Retina (tissue), 1 donor: ENCODE data around the gene RBMS1.
"Not testable (repeated sequence)": the region's sequence is repeated elsewhere in the genome, so short reads cannot be mapped to it uniquely, and the experiment has no call there.

Source experiments
- DNase-seq: peaks from one replicate; pipeline ENCODE4 v3.0.0-alpha.2; 2016

RBMS1 gene

DNA sequence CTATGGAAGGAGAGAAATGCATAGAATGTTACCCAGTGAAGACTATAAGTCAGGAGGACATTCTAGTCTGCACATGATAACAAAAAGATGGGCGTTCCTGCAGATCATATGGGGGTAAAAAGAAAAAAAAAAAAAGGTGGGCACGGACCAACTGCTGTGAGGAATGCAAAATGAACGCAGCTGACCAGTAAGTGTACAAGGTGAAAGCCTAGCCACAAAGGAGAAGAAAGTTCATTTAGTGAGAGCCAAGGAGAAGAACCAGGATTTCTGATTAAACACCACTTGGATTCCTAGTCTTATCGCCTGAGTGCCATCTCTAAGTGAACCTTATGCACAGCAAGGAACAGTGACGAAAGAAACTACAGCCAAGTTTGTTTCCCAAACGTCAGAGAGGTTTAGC, 26.5 kb downstream of the RBMS1 start:
- DNase-seq, result no peak

DNA sequence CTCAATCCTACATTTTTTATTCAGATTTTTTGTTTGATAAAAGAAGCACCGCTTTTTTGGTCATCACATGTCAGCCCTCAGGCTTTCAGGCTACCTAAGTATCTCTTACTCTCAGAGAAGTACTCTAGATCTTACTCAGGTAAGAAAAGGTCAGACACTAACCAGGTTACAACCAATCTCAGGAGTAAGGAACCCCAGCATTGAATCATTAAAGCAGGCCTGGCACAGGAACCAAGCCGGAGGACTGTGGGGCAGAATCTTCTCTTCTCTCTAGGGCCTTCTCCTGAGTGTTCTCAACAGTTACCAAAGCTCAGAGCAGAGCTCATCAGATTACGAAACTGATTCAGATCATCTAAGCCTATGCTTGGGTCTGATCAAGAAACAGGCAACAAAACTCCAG, 28.2 kb downstream of the RBMS1 start:
- DNase-seq, result no peak

DNA sequence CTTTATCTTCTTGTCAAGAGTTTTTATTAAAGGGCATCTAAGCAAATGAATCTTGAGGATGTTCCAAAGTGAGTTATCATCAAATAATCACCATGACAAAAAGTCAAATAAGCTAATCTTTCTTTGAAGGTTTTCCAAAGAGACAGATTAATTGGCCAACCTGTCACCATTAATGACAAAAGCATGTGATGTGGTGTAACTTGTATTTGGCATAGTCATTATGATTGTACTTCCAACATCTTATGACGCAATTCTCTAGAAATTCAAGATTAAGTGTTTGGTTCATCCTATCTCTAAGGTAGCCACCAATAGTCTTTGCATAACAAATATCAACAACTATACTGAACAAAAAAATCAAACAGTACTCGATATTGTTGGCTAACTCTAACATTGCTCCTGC, 28.6 kb downstream of the RBMS1 start:
- no peak for DNase-seq

DNA sequence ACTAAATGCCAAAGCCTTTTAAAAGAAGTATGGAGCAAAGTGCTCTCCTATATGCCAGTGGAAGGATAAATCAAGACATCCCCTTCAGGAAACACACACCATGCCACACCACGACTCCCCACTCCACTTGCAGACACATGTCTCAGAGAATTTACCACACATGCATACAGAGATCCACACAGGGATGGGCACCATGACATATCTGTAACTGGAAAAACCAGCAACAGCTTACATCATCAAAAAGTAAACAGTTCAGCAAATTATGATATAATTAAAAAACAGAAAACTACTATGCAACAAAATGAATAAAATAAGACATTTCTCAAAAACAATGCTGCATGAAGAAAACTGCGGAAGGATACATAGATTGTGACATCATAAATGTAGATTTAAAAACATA, 29.6 kb downstream of the RBMS1 start:
- no peak for DNase-seq

DNA sequence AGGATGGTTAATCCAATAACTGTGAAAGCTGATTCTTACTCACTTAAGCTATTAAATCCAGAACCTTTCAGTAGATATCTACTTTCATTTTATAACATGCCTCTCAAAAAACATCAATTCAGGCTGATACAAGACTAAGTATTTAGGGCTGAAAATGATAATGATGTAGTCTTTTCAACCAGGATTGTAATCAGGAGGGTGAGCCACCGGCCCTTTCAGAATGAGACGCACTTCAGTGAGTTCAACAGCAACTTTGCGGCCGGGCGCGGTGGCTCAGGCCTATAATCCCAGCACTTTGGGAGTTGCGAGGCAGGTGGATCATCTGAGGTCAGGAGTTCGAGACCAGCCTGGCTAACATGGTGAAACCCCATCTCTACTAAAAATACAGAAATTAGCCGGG, 30.4 kb downstream of the RBMS1 start:
- no peak for DNase-seq

DNA sequence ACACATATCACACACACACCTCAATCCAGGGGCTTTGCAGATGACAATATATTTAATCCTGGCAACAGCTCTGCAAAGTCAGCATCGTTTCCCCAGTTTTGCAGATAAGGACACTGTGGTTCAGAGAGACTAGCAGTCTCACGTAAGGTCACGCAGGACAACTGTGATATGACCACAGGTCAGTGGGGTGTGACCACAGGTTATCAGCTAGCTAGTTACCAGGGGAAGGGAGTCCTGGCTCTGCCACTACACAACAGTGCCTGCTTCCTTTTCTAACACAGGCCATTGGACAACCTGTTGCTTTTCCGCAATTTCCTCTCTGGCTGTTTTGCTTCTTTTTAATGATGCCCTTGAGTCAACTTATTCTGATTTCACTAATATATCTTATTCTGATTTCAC, 33.3 kb downstream of the RBMS1 start:
- no peak for DNase-seq

DNA sequence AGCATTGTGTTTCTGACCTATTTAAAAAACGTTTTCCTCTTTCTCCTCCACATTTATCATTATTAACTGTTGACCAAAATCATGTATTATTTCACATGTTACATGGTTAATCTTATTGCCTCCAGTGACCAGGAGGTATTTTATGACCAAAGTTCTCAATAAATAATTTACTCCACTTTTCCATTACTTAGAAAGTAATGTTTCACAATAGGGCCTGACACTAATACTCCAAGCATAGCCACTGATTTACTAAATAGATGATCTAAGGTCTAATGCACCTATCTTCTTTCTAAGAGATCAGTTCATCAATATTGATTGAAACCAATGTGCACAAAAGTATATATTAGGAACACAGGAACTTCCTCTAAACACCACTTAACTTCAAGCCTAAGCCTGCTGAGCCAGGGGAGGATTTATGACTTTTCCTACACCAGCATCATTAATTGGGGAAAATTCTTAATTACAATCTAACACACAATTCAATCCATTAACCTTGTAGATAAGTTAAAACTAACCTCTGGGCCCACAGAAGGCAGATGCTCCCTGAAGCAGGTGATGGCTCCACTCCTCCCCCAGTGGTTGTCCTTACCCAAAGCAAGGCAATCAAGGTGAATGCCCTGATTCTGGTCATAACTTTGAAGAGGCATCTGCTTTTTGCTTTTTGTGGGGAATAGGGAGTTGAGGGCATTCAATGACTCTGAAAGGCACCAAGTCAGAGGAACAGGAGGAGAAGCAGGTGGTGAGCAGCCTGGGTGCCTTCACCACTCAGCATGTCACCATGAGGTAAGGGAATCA, 33.9 kb downstream of the RBMS1 start:
- DNase-seq, result no peak

DNA sequence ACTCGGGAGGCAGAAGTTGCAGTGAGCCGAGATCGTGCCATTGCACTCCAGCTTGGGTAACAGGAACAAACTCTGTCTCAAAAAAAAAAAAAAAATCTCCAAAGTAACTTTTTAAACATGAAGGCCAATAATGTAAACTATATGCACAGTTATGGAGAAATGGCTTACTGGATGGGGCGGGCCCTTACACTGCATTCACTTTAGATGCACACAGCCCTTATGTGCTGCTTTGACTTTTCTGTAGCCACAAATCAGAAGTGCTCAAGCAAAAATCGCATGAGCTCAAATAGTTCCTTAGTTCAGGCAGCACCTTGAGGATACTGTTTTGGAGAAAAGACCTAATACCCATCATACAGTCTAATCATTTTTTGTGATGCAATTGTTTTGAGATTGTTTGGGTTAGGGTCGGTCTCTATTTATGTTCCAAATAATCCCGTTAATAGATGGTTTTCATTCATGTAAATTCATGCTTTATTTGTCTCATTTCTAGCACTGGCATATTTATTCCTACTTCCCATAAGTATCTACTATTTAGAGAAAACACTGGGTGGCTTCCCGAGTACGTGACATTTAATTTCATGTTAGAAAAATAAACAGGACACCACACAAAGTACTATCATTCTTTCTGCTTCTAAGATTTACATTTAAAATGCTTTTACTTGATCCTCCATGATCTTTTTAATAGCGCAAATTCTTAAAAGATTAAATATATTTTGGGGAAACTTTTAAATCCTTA, 34.7 kb downstream of the RBMS1 start:
- DNase-seq, result no peak

DNA sequence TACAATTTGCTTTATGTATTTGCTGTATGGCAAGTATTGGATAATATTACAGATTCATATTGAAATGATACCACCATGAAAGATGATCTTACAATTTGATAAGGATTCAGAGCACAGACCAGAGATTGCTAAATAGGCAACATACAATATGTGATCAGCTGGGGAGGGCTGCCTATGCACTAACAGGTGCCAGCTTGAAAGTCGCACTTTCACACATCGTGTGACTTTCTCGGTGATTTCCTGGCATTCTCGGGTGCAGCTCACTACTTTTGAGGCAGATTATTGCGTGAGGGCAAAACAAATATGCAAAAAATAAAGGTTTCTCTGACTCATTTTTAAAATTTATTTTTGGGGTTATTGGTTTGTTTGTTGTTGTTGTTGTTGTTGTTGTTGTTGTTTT, 36.0 kb downstream of the RBMS1 start:
- no peak for DNase-seq

DNA sequence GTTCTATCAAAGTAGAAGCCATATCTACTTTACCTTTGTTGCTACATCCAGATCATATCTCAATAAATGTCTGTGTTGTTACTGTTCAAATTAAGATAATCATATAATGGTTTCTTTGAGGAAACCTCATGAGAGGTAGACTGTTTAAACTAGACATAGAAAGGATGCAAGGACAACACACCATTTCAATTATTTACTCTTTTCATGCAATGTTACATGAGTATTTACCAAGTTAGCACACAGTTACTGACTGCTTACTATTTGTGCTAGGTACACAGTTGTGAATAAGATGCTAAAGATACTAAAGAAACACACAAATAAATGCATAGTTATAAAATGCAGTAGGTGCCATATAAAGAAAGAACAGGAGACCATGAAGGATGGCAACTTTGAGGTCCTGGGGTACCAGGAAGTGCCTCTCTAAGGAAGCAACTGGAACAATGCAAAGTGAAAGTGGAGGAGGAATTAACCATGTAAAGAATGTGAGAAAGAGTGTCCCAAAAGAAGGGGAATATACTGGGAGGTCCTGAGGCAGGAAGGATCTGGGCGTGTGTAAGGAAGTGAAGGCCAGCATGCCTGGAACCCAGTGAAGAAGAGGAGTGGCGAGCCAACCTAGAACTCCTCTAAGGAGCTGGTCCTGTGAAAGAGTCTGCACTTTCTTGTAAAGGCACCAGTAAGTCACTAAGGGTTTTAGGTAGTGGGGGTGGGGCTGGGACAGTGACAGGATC, 39.4 kb downstream of the RBMS1 start:
- DNase-seq, result no peak

DNA sequence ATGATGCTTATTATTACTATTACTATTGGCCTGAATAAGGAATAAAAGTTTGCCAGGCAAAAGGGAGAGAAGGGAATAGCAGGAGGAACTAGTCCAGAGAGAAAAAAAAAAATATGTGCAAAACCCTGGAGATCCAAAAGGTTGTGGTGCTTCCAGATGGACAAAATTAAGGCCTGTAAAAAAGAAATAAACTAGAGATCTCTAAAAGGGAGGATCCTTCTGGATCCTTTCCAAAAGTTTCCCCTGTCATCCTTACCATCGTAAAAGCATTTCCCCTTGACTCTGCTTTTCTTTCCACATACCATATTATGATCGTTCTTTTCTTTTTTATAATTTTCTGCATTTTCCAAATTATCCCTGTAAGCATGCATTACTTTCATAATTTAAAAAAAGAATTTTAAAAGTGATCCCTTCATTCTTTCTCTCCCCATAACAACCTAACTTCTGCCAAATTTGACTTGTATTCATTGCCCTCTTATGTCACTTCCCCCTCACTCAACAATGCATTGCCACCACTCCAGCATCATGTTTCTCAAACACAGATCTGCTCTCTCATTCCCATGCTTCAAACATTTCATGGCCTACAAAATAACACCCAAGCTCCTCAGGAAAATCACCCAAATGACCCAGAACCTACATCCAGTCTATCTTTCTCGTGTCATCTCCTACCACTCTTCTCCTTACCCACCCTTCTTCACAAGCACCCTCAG, 40.3 kb downstream of the RBMS1 start:
- no peak for DNase-seq

DNA sequence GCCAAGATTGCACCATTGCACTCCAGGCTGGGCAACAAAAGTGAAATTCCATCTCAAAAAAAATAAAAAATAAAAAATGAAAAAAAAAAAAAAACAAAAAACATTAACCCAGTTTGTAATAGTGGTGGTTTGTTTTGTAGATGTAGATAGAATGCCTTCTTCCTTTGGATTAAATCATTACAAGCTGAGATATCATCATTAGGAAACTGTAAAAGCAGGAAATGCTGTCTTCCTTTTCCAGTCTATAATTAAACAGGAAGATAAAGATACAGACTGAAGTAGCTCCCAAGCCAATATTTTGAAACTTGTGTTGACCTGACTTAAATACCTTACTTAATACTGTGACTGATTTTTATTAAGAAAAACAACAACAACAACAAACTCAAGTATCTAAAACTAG, 43.1 kb downstream of the RBMS1 start:
- DNase-seq, result no peak

DNA sequence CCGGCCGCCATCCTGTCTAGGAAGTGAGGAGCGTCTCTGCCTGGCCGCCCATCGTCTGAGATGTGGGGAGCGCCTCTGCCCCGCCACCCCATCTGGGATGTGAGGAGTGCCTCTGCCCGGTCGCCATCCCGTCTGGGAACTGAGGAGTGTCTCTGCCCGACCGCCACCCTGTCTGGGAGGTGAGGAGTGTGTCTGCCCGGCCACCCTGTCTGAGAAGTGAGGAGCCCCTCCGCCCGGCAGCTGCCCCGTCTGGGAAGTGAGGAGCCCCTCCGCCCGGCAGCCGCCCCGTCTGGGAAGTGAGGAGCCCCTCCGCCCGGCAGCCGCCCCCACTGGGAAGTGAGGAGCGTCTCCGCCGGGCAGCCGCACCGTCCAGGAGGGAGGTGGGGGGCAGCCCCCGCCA, 44.8 kb downstream of the RBMS1 start:
- DNase-seq, result not testable (repeated sequence)

DNA sequence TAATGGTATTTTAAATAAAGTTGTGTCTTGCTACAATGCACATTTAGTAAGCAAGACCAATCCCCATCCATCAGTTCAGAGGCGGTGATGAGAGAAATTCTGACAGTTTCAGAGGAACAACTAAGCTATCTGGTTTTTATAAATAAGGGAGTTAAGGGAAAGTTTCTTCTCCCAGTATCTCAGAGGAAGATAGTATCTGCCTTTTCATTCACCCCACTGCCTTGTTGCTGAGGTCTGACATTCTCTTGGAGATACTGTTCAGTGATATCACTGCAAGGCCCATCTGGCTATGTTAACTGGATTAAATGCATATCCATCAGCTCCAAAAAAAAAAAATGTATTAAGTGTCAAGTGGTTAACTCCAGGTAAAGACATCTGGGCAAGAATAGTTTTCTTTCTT, 47.9 kb downstream of the RBMS1 start:
- no peak for DNase-seq

DNA sequence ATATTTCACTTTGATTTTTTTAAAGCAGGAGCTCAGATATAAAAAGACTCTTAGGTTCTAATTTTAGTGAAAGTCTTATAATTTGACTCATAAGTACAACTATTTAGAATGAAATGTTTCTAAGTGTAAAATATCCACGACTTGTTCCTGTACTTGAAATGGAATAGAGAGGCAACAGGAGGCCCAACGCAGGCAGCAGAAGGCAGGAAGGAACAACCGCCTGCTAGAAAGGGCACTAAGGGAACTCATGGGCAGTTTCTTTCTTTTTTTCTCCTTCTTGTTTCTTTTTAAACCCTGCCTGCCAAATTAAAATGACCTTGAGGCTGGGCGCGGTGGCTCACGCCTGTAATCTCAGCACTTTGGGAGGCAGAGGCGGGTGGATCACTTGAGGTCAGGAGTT, 51.0 kb downstream of the RBMS1 start:
- no peak for DNase-seq

DNA sequence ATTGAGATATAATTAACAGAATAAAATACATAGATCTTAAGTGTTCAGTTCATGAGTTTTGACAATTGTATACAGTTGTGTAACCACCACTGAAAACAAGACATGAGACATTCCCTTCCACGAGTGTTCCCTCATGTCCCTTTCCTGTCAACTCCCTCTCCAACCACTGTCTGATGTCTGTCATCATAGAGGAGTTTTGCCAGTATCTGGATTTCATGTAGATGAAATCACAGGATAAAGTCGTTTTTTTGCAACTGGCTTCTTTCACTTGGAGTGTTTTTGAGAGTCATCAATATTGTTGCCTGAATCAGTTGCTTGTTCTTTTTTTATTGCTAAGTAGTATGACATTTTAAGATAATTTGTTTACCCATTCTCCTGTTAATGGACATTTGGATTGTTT, 52.7 kb downstream of the RBMS1 start:
- no peak for DNase-seq

DNA sequence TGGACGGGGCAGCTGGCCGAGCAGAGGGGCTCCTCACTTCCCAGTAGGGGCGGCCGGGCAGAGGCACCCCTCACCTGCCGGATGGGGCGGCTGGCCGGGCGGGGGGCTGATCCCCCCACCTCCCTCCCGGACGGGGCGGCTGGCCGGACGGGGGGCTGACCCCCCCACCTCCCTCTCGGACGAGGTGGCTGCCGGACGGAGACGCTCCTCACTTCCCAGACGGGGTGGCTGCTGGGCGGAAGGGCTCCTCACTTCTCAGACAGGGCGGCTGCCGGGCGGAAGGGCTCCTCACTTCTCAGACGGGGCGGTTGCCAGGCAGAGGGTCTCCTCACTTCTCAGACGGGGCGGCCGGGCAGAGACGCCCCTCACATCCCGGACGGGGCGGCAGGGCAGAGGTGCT, 54.6 kb downstream of the RBMS1 start:
- DNase-seq, result not testable (repeated sequence)

DNA sequence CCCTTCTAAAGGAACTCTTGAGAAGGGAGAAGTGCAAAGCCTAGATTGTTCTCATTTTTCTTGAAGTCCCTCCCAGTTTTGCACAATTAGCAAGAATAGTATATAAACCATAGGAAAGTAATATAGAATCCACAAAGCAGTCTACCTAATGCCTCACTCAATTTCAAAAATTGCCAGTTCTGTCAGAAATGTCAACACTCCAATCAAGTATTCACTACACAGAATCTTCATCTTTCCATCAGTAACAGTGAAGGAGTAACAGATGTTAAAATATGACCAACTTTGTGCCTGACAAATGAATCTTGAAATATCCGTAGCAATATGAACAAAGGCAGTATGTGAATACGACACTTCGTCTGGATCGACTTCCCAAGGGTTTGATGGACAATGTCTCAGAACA, 56.3 kb downstream of the RBMS1 start:
- no peak for DNase-seq

DNA sequence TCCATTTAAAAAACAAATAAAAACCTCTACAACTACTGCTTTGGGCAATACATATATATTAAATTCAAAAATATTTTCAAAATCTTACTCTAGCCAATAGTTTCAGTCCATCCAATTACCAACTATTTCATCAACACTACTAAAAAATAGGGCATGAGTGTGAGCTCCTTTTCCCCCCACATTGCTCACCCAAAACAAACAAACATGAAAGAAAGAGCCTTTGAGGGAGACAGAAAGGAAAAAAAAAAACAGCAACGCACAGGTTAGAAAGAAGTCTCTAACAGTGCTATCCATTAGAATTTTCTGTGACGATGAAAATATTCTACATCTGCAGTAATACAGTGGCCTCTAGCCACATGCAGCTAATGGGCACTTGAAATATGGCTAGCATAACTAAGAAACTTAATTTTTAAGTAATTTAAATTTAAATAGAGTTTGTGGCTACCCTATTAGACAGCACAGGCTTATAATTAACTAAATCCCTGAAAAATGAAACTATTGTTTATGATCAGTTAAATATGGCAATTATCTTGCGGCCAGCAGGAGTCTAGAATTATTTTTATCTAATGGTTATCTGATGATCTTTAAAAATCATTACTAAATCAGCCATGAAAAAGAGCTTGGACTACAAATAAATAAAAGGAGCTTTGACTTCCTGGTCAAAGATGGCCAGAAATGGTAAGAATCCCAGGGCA, 59.2 kb downstream of the RBMS1 start:
- no peak for DNase-seq

DNA sequence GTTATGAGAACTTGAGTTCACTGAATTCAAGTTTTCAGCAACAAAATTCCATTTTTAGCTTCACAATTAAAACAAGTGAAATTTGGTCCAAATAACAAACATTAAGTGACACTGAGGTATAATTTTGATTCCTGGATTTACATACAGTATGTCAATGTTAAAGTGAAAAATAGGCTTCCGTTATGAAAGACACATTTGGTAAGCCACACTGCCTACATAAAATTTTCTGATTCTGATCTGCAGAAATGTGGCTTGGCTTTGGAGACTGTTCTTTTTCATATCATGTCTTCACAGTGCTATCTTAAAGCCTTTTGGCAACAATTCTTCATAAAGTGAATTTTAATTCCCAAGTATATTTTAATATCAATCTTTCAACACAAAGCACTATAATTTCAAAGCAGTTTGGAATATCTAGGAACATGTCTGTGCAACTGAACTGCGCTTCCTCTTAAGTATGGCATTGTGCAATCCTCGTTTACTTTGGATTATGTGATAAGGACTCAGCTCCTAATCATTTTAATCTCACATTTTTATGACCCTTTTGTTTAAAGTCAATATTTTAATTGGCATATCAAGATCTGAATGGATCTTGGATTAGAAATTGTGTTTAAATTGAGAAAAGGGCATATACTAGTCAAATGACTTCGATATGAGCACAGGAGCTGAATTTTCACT, 60.0 kb downstream of the RBMS1 start:
- DNase-seq, result no peak

DNA sequence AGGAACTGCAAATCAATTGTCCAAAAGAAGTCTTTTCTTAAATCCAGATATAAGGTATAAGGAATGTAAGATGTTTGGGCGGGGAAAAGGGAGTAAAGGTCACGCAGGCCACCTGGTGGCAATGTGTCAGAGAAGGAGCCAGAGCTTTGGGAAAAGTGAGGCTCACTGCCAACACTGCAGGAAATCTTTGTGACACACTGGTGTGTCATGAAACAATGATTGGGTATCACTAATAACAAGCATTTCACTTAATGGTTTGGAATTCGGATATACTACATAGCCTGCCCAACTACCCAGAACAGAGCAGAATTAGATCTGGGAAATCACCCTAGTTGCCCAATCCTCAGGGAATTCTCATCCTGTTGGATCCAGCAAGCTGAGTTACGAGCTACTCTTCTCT, 61.0 kb downstream of the RBMS1 start:
- no peak for DNase-seq

DNA sequence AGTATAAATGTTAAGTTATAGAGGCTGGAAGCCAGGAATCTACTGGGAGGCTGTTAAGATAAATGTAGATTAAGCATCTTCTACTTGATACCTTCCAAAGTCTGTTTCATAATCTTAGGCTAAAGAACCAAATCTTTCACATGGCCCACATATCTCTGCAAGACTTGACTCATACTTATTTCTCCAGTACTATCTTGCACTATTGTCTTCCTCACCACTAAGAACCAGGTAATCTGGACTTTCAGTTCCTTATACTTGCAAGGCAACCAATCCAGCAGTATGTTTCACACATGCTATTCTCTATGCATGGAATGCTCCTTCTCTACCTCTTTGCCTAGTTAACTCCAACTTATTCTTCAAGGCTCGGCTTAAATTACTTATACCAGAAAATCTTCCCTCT, 62.2 kb downstream of the RBMS1 start:
- no peak for DNase-seq
